ENCODE data around the gene DDX1. TPM values are rescaled to one million over a fixed set of nuclear protein-coding genes. Genes with fewer than 3 reads are reported as not detected.

Gene DDX1
- total RNA-seq, 2 experiments from 2014 or later: 42.7 to 91.8 TPM

DNA sequence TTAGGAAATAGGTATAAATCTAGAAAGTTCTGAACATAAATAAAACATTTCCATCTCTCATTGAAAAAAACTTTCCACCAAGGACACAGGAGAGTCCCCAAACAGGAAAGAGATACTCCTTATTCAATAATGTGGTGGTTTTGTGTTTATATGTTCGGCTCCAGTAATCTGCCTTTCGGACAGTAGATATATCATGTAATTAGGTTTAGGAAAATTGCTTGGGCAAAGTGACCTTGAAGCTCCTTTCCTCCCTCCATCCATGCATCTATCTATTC, 69.6 kb downstream of the DDX1 start:
- ChIA-PET CTCF (ENCODE audit: unreplicated experiment) (no interaction called here), POLR2A (no interaction called here)
- Histone ChIP-seq H3K79me2 (ENCODE audit: insufficient read depth, low read depth, low read length) (no peaks in the 10 kb centered on the region), H3K4me3 (ENCODE audit: low read depth, low read length, poor library complexity, severe bottlenecking) (no peak overlapping the region), H3K9me3 (ENCODE audit: low read length) (no peaks in the 10 kb centered on the region), H3K4me1 (ENCODE audit: insufficient read depth, low read length, poor library complexity, severe bottlenecking) (no peaks in the 10 kb centered on the region), H3K27ac (ENCODE audit: low read depth, low read length, poor library complexity, severe bottlenecking) (no peak overlapping the region), H3K4me2 (ENCODE audit: low read length) (no peak overlapping the region), H4K20me1 (ENCODE audit: insufficient read depth, low read length) (no peaks in the 10 kb centered on the region), H3K9me2 (ENCODE audit: insufficient read depth, low read length) (no peaks in the 10 kb centered on the region), H3K36me3 (ENCODE audit: insufficient read depth, low read length) (no peaks in the 10 kb centered on the region), H2AFZ (ENCODE audit: low read length) (no peak overlapping the region)
- intact Hi-C loops (cut with micrococcal nuclease; ENCODE audit: unreplicated experiment): no loop called here
- BruUV-seq (replicated peaks): no TSS peak
- no peak for DNase-seq (ENCODE audit: low spot score)
- TF ChIP-seq EZH2phosphoT487 (IDR thresholded peaks at IDR 0.05; ENCODE audit: borderline replicate concordance, low read depth, low read length) (no peak), CTCF (conservative IDR thresholded peaks at IDR 0.05; ENCODE audit: low read length) (no peak)

DNA sequence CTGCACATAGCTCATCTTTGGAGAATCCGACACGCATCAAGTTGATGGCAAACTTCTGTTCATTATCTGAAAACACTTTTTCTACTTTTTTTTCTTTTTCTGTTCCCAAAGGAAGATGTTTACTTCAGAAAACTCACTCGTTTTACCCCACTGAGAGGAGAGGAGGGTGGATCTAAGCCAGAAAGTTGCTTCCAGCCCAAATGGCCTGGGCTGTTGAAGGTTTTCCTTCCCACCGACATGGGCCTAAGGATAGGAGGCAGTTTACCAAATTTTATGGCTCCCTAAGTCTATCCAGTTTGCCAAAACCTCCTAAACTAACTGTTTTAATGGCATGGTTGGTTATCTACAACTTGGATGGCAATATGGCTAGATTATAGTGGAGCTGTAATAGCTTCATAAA, 70.4 kb downstream of the DDX1 start:
- ChIA-PET POLR2A (interaction anchor here (0.7 kb wide), 1 partner anchor 582 kb away, joined by 3 read pairs; no protein-coding TSS in a partner anchor), CTCF (ENCODE audit: unreplicated experiment) (no interaction called here)
- TF ChIP-seq CTCF (conservative IDR thresholded peaks at IDR 0.05; ENCODE audit: low read length): no peak
- no peak for TF ChIP-seq EZH2phosphoT487 (IDR thresholded peaks at IDR 0.05; ENCODE audit: borderline replicate concordance, low read depth, low read length)
- Histone ChIP-seq H3K4me2 (ENCODE audit: low read length) (no peak overlapping the region), H2AFZ (ENCODE audit: low read length) (no peak overlapping the region), H3K9me3 (ENCODE audit: low read length) (no peaks in the 10 kb centered on the region), H4K20me1 (ENCODE audit: insufficient read depth, low read length) (no peaks in the 10 kb centered on the region), H3K79me2 (ENCODE audit: insufficient read depth, low read depth, low read length) (no peaks in the 10 kb centered on the region), H3K27ac (ENCODE audit: low read depth, low read length, poor library complexity, severe bottlenecking) (no peak overlapping the region), H3K36me3 (ENCODE audit: insufficient read depth, low read length) (no peaks in the 10 kb centered on the region), H3K4me1 (ENCODE audit: insufficient read depth, low read length, poor library complexity, severe bottlenecking) (no peaks in the 10 kb centered on the region), H3K9me2 (ENCODE audit: insufficient read depth, low read length) (no peaks in the 10 kb centered on the region), H3K4me3 (ENCODE audit: low read depth, low read length, poor library complexity, severe bottlenecking) (no peak overlapping the region)
- intact Hi-C loops (cut with micrococcal nuclease; ENCODE audit: unreplicated experiment): no loop called here
- DNase-seq (ENCODE audit: low spot score): no peak
- no TSS peak for BruUV-seq (replicated peaks)

GRCh38 chr2:15662579-15662978, 70.9 kb downstream of the DDX1 start:
- TF ChIP-seq EZH2phosphoT487 (IDR thresholded peaks at IDR 0.05; ENCODE audit: borderline replicate concordance, low read depth, low read length) (no peak), CTCF (conservative IDR thresholded peaks at IDR 0.05; ENCODE audit: low read length) (no peak)
- Histone ChIP-seq H3K27ac (ENCODE audit: low read depth, low read length, poor library complexity, severe bottlenecking) (no peak overlapping the region), H4K20me1 (ENCODE audit: insufficient read depth, low read length) (no peaks in the 10 kb centered on the region), H3K9me2 (ENCODE audit: insufficient read depth, low read length) (no peaks in the 10 kb centered on the region), H3K9me3 (ENCODE audit: low read length) (no peaks in the 10 kb centered on the region), H3K36me3 (ENCODE audit: insufficient read depth, low read length) (no peaks in the 10 kb centered on the region), H2AFZ (ENCODE audit: low read length) (no peak overlapping the region), H3K4me3 (ENCODE audit: low read depth, low read length, poor library complexity, severe bottlenecking) (no peak overlapping the region), H3K4me1 (ENCODE audit: insufficient read depth, low read length, poor library complexity, severe bottlenecking) (no peaks in the 10 kb centered on the region), H3K4me2 (ENCODE audit: low read length) (no peak overlapping the region), H3K79me2 (ENCODE audit: insufficient read depth, low read depth, low read length) (no peaks in the 10 kb centered on the region)
- POLR2A ChIA-PET: interaction anchor here (0.7 kb wide), 1 partner anchor 582 kb away, joined by 3 read pairs; no protein-coding TSS in a partner anchor
- no TSS peak for BruUV-seq (replicated peaks)
- CTCF ChIA-PET (ENCODE audit: unreplicated experiment): no interaction called here
- DNase-seq (ENCODE audit: low spot score): no peak
- intact Hi-C loops (cut with micrococcal nuclease; ENCODE audit: unreplicated experiment): no loop called here
